Measurements from ENCODE around the gene NDFIP2. TPM values are rescaled to one million over a fixed set of nuclear protein-coding genes. Genes with fewer than 3 reads are reported as not detected.
A peak's percentile ranks its signal among the peaks of the same experiment; 100 is the strongest.

The NDFIP2 gene
- total RNA-seq, 1 experiment from 2014 or later = 49.6 TPM

- H3K79me2 ChIP-seq (ENCODE audit: insufficient read depth, low read length) = peaks cover 54% of the 10 kb centered on the region
- no peak overlapping the region for H2AFZ ChIP-seq (ENCODE audit: low read depth, low read length, poor library complexity, severe bottlenecking)
These were observed 714 bp downstream of the NDFIP2 start for GRCh38 chr13:79481685-79482052.

GRCh38 chr13:79482281-79482970 is 1.5 kb downstream of the NDFIP2 start:
- Histone ChIP-seq H3K27me3 (ENCODE audit: insufficient read depth, low read length) (no peaks in the 10 kb centered on the region), H4K20me1 (ENCODE audit: insufficient read depth) (no peaks in the 10 kb centered on the region; the same call in 1 of the 2 replicates), H3K9ac (ENCODE audit: low read length) (peak overlapping the region; percentile 85), H3K36me3 (ENCODE audit: control insufficient read depth in 1 of 2, insufficient read depth in 2 of 2, low read length in 2 of 2) (no peaks in the 10 kb centered on the region), H3K9me2 (ENCODE audit: insufficient read depth) (no peaks in the 10 kb centered on the region), H3K4me3 (replicated peaks in 1 of 2; ENCODE audit: low read depth in 1 of 2, low read length in 2 of 2) (peak overlapping the region; percentile 64 to 95), H3K4me2 (ENCODE audit: low read length) (peak overlapping the region; percentile 90), H3K27ac (ENCODE audit: low read depth, low read length) (no peak overlapping the region), H3K4me1 (ENCODE audit: control insufficient read depth in 1 of 2, insufficient read depth in 2 of 2, low read length in 2 of 2) (peaks cover 8 to 39% of the 10 kb centered on the region in 2 experiments), H2AFZ (ENCODE audit: low read depth, low read length, poor library complexity, severe bottlenecking) (no peak overlapping the region), H3K79me2 (ENCODE audit: insufficient read depth, low read length) (peaks cover 62% of the 10 kb centered on the region), H3K9me3 (ENCODE audit: control insufficient read depth in 1 of 2, insufficient read depth in 1 of 2, low read depth in 1 of 2, low read length in 2 of 2) (no peaks in the 10 kb centered on the region)
- POLR2A ChIA-PET = interaction anchor here (0.7 kb wide), 1 partner anchor 886 kb away, joined by 3 read pairs; no protein-coding TSS in a partner anchor
- BruUV-seq (replicated peaks) = TSS peak; percentile 59
- RAD21 ChIA-PET (ENCODE audit: low non-redundant PET in 1 of 2, low total read pairs in 2 of 2, uncharacterized antibody in 2 of 2, unreplicated experiment in 2 of 2) = no interaction called here
- intact Hi-C loops (cut with micrococcal nuclease) = loop anchor here (5.0 kb wide), 1 partner anchor 70 kb away; no protein-coding TSS in a partner anchor
- ATAC-seq (no peak), DNase-seq (ENCODE audit: low read depth, low spot score) (no peak)
- CTCF ChIA-PET = no interaction called here
- TF ChIP-seq FOSL1 (IDR thresholded peaks at IDR 0.05; ENCODE audit: low read depth) = no peak
- TF ChIP-seq CTCF (IDR thresholded peaks at IDR 0.05 in 2 of 3, conservative IDR thresholded peaks at IDR 0.05 in 1 of 3; ENCODE audit: borderline replicate concordance in 1 of 3, insufficient read depth in 1 of 3, low read depth in 2 of 3, low read length in 2 of 3) = no peak
- no peak for TF ChIP-seq CEBPB (IDR thresholded peaks at IDR 0.05; ENCODE audit: low read depth)
- TF ChIP-seq ZBTB33 (IDR thresholded peaks at IDR 0.05; ENCODE audit: extremely low read depth, insufficient replicate concordance, low read length) = no peak
- no peak for TF ChIP-seq REST (IDR thresholded peaks at IDR 0.05; ENCODE audit: low read depth)
- TF ChIP-seq TCF7L2 (IDR thresholded peaks at IDR 0.05; ENCODE audit: borderline replicate concordance, extremely low read depth, insufficient read depth, insufficient read length) = no peak
- TF ChIP-seq EZH2phosphoT487 (IDR thresholded peaks at IDR 0.05; ENCODE audit: borderline replicate concordance) = no peak
- TF ChIP-seq SRF (IDR thresholded peaks at IDR 0.05; ENCODE audit: low read depth) = no peak
- no peak for TF ChIP-seq SIN3A (IDR thresholded peaks at IDR 0.05; ENCODE audit: low read depth)

More at GRCh38 chr13:79481685-79482052, 714 bp downstream of the NDFIP2 start:
- Histone ChIP-seq H3K36me3 (ENCODE audit: control insufficient read depth in 1 of 2, insufficient read depth in 2 of 2, low read length in 2 of 2) (no peaks in the 10 kb centered on the region), H3K4me3 (replicated peaks in 1 of 2; ENCODE audit: low read depth in 1 of 2, low read length in 2 of 2) (peak overlapping the region; percentile 64 to 95), H3K4me1 (ENCODE audit: control insufficient read depth in 1 of 2, insufficient read depth in 2 of 2, low read length in 2 of 2) (peaks cover 8 to 39% of the 10 kb centered on the region in 2 experiments), H3K27me3 (ENCODE audit: insufficient read depth, low read length) (no peaks in the 10 kb centered on the region), H3K9me2 (ENCODE audit: insufficient read depth) (no peaks in the 10 kb centered on the region), H3K27ac (ENCODE audit: low read depth, low read length) (peak overlapping the region; percentile 84), H4K20me1 (ENCODE audit: insufficient read depth) (no peaks in the 10 kb centered on the region; the same call in 1 of the 2 replicates), H3K4me2 (ENCODE audit: low read length) (peak overlapping the region; percentile 90), H3K9ac (ENCODE audit: low read length) (peak overlapping the region; percentile 85), H3K9me3 (ENCODE audit: control insufficient read depth in 1 of 2, insufficient read depth in 1 of 2, low read depth in 1 of 2, low read length in 2 of 2) (no peaks in the 10 kb centered on the region)
- DNase-seq (ENCODE audit: low read depth, low spot score) (no peak), ATAC-seq (peak; percentile 26)
- CTCF ChIA-PET = interaction anchor here (1.6 kb wide), 1 partner anchor 58 kb away, joined by 10 read pairs; no protein-coding TSS in a partner anchor
- intact Hi-C loops (cut with micrococcal nuclease) = loop anchor here (5.0 kb wide), 1 partner anchor 69 kb away; no protein-coding TSS in a partner anchor
- POLR2A ChIA-PET = interaction anchor here (0.7 to 1.3 kb wide), 4 partner anchors 10 to 885 kb away, joined by 3 to 6 read pairs (median 3); no protein-coding TSS in a partner anchor
- no peak for TF ChIP-seq SRF (IDR thresholded peaks at IDR 0.05; ENCODE audit: low read depth)
- RAD21 ChIA-PET (ENCODE audit: low non-redundant PET in 1 of 2, low total read pairs in 2 of 2, uncharacterized antibody in 2 of 2, unreplicated experiment in 2 of 2) = no interaction called here
- no TSS peak for BruUV-seq (replicated peaks)

Data from HCT116 (cell line).